ENCODE measurements around the gene PATE1. TPM values are rescaled to one million over a fixed set of nuclear protein-coding genes. Genes with fewer than 3 reads are reported as not detected.
"Not testable (repeated sequence)": the region's sequence is repeated elsewhere in the genome, so short reads cannot be mapped to it uniquely, and the experiment has no call there.

The PATE1 gene
- not detected for polyA plus RNA-seq (2012; ENCODE audit: insufficient read depth, insufficient read length)

- no peak within 1 kb of the TSS for H3K4me3 ChIP-seq (ENCODE audit: low read length)
- DNase-seq (ENCODE audit: low read depth, low spot score): no peak
Measured at GRCh38 chr11:125745979-125746378, at the start of gene PATE1. Gene PATE1, plus strand, starts transcription at chr11:125746279. Its CDS starts 26 bp downstream, at chr11:125746305.

DNA sequence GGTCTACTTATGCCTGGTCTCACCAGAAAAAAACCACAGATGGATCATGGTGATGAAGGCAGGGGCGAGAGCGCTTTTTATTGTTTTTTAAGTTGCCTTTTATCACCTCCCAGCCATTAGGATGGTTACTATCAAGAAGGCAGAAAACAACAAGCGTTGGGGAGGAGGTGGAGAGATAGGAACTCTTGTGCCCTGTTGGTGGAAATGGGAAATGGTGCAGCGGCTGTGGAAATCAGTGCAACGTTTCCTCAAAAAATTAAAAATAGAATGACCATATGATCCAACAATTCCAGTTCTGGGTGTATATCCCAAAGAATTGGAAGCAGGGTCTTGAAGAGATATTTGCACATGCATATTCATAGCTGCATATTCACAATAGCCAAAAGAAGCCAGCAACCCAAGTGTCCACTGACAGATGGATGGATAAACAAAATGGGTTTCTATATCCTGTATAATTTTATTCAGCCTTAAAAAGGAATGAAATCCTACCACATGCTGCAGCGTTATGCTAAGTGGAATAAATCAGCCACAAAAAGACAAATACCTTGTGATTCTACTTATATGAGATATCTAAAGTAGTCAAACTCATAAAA is 45.0 kb upstream of the PATE1 start:
- H3K4me3 ChIP-seq (ENCODE audit: low read length): no peak overlapping the region
- no peak for DNase-seq (ENCODE audit: low read depth, low spot score)

- H3K4me3 ChIP-seq (ENCODE audit: low read length): no peak overlapping the region
- no peak for DNase-seq (ENCODE audit: low read depth, low spot score)
Measured at GRCh38 chr11:125701858-125702621, 44.0 kb upstream of the PATE1 start.

- DNase-seq (ENCODE audit: low read depth, low spot score); H3K4me3 ChIP-seq (ENCODE audit: low read length): not testable (repeated sequence)
Measured at GRCh38 chr11:125704686-125705085, 41.4 kb upstream of the PATE1 start.

GRCh38 chr11:125720781-125721180 is 25.3 kb upstream of the PATE1 start:
- DNase-seq (ENCODE audit: low read depth, low spot score): no peak
- no peak overlapping the region for H3K4me3 ChIP-seq (ENCODE audit: low read length)

DNA sequence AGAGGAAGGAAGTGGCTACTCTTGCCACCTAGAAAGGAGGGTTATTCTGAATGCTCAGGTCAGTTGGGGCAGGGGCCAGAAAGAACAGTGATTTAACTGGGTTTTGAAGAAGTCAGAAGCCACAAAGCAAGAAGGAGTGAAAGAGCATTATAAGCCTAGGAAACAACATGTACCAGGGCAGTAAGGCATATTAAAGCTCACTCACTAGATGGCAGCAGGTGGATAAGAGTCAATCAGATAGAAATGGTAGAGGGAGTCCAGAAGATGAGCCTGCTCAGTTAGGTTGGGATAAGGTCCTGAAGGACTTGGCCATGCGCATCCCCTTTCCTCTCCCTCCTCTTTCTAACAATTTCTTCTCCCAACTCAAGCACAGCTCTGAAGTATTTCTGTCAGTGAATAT is 22.0 kb upstream of the PATE1 start:
- no peak overlapping the region for H3K4me3 ChIP-seq (ENCODE audit: low read length)
- peak; percentile 29 for DNase-seq (ENCODE audit: low read depth, low spot score)

GRCh38 chr11:125728969-125729368 is 17.1 kb upstream of the PATE1 start:
- DNase-seq (ENCODE audit: low read depth, low spot score): no peak
- no peak overlapping the region for H3K4me3 ChIP-seq (ENCODE audit: low read length)

GRCh38 chr11:125740617-125741016 is 5.5 kb upstream of the PATE1 start:
- no peak for DNase-seq (ENCODE audit: low read depth, low spot score)
- no peak overlapping the region for H3K4me3 ChIP-seq (ENCODE audit: low read length)

DNA sequence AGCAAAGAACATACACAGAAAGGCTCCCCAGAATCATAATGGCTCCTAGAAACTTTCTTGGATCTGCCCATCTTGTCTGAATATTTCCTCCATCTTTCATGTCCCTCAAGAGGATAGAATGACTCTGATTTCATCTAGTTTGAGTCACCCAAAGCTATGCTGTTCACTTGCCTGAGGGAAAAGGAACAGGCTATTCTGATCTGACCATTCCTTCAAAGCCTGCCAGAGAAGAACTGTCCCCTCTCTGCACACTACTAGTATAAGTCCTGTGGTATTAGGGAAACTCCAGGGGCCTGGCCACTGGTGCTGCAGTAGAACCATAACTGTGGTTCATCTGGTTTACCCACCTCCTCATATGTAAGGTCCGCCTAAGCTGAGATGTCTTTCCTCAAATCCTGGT is 2.4 kb upstream of the PATE1 start:
- H3K4me3 ChIP-seq (ENCODE audit: low read length): no peak overlapping the region
- no peak for DNase-seq (ENCODE audit: low read depth, low spot score)

DNA sequence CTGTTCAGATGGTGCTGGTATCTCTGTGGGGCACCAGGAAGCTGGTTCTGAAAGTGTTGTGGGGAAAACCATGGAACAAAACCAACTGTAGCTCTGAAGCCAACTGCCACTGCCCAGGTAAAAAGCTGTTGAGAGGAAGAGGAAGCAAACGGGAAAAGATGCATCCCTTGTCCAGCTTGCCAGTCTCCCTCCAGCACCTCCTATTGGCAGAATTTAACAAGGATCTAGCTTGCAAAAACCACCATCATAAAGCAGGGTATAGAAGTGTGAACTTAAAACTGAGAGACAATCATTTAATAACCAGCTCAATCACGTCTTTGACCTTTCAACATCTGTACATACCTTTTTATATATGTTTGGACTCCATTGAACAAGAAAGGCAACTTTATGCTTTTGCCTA is 4.5 kb downstream of the PATE1 start:
- H3K4me3 ChIP-seq (ENCODE audit: low read length): no peak overlapping the region
- no peak for DNase-seq (ENCODE audit: low read depth, low spot score)

DNA sequence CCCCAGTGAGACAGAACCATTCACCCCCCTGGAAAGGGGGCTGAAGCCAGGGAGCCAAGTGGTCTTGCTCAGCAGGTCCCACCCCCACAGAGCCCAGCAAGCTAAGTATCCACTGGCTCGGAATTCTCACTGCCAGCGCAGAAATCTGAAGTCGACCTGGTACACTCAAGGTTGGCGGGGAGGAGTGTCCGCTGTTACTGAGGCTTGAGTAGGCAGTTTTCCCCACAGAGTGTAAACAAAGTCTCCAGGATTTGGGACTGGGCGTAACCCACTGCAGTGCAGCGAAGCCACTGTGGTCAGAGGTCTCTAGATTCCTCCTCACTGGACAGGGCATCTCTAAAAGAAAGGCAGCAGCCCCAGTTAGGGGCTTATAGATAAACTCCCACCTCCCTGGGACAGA is 10.0 kb downstream of the PATE1 start:
- DNase-seq (ENCODE audit: low read depth, low spot score): no peak
- no peak overlapping the region for H3K4me3 ChIP-seq (ENCODE audit: low read length)

GRCh38 chr11:125762445-125762844 is 16.4 kb downstream of the PATE1 start:
- H3K4me3 ChIP-seq (ENCODE audit: low read length): no peak overlapping the region
- no peak for DNase-seq (ENCODE audit: low read depth, low spot score)

- no peak for DNase-seq (ENCODE audit: low read depth, low spot score)
- H3K4me3 ChIP-seq (ENCODE audit: low read length): no peak overlapping the region
Measured at GRCh38 chr11:125763483-125763882, 17.4 kb downstream of the PATE1 start.

- DNase-seq (ENCODE audit: low read depth, low spot score): no peak
- H3K4me3 ChIP-seq (ENCODE audit: low read length): no peak overlapping the region
Measured at GRCh38 chr11:125766251-125766650, 20.2 kb downstream of the PATE1 start.

DNA sequence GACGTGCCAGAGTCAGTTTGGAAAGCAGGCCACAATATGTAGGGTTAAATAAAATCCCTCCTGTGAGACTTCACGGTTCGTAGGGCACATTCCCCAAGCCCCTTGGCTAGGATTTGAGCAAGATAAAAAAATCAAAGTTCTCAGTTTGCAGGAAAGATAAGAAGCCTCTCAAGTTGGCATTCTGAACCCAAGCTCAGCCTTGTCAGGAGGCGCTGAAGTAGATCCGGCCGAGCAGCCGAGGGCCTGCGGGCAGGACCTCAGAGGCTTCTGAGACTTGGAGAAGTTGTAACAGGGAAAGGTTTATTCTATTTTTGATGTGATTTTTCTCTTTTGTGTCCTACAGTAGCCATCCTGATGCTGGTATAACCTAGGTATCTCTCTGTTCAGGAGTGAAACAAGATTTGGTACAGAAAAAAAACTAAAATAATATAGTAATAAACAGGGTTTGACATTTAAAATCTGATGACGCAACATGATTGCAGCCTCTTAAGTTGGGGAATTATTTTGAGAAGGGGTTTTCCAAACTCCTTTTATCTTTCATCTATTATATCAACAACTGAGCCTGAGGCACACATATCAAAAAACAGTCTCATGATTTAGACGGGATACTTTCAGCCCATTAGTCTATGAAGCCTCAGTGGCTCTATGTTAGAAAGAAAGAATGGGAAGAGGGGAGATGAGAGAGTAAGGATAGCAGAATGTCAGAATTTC is 22.4 kb downstream of the PATE1 start:
- H3K4me3 ChIP-seq (ENCODE audit: low read length): no peak overlapping the region
- no peak for DNase-seq (ENCODE audit: low read depth, low spot score)

DNA sequence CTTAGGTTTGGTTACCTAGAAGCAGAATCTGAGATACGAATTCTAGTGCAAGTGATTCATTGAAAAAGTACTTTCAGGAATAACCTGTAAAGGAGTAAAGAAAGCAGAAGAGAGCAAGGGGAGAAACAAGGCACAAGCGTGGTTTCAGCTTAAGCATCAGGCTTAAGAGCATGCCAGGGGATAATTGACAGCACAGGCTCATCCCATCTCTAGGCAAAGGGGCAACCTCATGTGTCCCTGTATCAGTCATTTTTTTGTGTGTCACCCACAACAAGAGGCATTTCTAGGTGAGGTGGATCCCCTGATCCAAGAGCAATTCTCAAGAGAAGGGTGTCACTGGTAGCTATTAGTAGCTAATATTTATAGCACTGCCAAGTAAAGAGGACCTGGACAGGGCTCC is 24.5 kb downstream of the PATE1 start:
- no peak overlapping the region for H3K4me3 ChIP-seq (ENCODE audit: low read length)
- no peak for DNase-seq (ENCODE audit: low read depth, low spot score)

DNA sequence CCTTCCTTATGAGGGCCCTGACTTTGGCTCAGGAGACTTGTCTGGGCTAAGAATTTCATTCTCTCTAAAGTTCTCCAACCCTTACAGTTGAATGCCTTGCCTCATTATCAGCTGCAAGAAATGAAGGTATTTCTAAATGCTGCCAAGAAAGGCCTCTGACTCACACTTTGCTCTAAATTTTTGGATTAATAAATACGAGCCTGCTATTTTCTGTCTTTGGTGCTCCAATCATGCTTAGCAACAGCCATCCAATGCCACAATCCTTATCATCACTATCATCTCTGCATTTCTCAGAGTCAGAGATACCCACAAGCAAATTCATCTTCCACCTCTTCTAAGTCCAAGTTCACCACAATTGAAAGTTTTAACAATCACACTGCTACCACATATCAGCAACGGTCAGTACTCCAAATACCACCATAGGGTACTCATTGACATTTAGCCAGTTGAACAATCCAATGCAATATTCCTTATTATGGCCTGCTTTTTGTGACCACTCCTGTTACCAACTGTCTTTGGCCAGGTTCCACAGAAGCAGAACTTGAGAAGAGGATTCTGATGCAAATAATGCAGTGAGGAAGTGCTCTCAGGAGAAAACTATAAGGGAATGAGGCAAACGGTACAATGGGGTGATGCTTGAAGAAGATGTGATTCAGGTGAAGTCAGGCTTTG is 26.9 kb downstream of the PATE1 start:
- no peak overlapping the region for H3K4me3 ChIP-seq (ENCODE audit: low read length)
- no peak for DNase-seq (ENCODE audit: low read depth, low spot score)

GRCh38 chr11:125773516-125773915 is 27.4 kb downstream of the PATE1 start:
- H3K4me3 ChIP-seq (ENCODE audit: low read length): no peak overlapping the region
- no peak for DNase-seq (ENCODE audit: low read depth, low spot score)

- H3K4me3 ChIP-seq (ENCODE audit: low read length): no peak overlapping the region
- DNase-seq (ENCODE audit: low read depth, low spot score): no peak
Measured at GRCh38 chr11:125777309-125777708, 31.2 kb downstream of the PATE1 start.

DNA sequence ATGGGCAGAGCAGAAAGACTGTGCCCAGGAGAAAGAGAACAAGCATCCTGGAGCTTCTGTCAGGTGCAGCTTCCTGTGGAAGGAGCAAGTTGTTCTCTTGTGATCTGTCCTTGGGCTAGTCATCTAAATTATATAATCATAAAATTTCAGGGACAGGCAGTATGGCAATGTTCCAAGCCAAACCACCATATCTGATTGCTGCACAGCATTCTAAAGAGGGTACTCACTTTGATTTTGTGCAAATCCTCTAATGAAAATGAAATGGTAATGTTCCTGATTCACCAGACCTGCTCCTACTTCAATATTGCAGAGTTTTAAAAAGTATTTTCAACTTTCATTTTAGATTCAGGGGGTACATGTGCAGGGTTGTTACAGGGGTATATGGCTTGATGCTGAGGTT is 32.6 kb downstream of the PATE1 start, which contains the start of gene PATE2:
TSS of gene PATE2 (minus strand) at position 101 of the 400 bp plus-strand sequence. CDS start at position 46, 55 bp downstream.
- DNase-seq (ENCODE audit: low read depth, low spot score): no peak
- no peak within 1 kb of the TSS for H3K4me3 ChIP-seq (ENCODE audit: low read length)
